OCI-LY7 (cell line): Measurements from ENCODE around the gene GK.

Experiments used
- EZH2phosphoT487 ChIP-seq: fragments of 200-600 bp; sonication (generic); IDR thresholded peaks from 2 replicates; pipeline ENCODE4 v1.6.1; 2018; ENCODE audit warnings: low read depth, borderline replicate concordance, mild to moderate bottlenecking, mixed run types, antibody characterized with exemption, low read length, moderate library complexity, mixed read lengths
- TF ChIP-seq, protein P1 (sequence below): fragments of 200-600 bp; sonication (generic); conservative IDR thresholded peaks from 2 replicates; pipeline ENCODE4 v1.5.1; 2014; ENCODE audit warnings: mild to moderate bottlenecking, antibody characterized with exemption, low read length, moderate library complexity, mixed read lengths

DNA sequence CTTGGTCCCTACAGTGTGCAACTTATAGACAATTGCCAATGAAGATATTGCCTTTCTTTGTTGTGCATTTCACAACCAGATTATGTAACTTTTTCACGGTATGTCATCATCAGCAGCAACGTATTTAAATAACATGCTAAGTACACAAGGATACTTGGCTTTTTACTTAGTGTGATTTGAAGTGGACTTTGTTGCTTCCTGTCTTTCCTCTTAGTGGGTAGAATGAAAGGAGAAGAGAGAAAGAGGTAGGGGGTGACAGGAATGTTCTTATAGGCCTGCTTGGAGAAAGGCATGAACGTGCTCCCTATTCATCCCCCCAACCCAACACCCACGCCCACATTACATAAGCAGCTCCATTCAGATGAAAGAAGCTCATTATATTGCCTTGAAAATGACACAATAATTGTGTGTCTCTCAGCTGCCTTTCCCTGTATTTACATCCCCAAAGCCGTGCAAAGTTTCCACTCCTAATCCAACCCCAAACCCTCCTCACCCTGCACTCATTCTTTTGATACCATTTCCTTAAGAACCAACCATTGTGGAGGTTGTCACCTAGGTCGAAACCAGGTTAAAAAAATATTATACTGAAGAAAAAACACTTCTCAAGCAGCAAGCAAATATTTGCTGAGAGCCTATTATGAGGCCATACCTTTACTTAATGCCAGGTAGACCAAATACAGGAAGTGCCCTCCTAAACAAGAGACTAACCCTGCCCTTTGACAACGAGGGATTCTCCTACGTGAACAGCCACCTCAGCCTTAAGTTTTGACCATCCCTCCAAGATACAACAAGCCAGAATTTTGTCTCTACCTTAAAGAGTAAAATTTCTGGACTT, 25.2 kb upstream of the GK start:
- TF ChIP-seq, protein P1, sequence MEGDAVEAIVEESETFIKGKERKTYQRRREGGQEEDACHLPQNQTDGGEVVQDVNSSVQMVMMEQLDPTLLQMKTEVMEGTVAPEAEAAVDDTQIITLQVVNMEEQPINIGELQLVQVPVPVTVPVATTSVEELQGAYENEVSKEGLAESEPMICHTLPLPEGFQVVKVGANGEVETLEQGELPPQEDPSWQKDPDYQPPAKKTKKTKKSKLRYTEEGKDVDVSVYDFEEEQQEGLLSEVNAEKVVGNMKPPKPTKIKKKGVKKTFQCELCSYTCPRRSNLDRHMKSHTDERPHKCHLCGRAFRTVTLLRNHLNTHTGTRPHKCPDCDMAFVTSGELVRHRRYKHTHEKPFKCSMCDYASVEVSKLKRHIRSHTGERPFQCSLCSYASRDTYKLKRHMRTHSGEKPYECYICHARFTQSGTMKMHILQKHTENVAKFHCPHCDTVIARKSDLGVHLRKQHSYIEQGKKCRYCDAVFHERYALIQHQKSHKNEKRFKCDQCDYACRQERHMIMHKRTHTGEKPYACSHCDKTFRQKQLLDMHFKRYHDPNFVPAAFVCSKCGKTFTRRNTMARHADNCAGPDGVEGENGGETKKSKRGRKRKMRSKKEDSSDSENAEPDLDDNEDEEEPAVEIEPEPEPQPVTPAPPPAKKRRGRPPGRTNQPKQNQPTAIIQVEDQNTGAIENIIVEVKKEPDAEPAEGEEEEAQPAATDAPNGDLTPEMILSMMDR, result no peak
- TF ChIP-seq EZH2phosphoT487, result no peak
